Stimulated activated naive CD8-positive, alpha-beta T cell treated with anti-CD3 and anti-CD28 coated beads, Interleukin-15, amount 100 ng/mL, for 72 hours (primary cell): ENCODE measurements around the gene ALB.

Experiments
- ATAC-seq: fragments of 150-1000 bp; cut with Tn5 transposase; 2 replicates; pipeline ENCODE4 v1.10.0; 2021; ENCODE audit warnings: mild to moderate bottlenecking, moderate library complexity
- DNase-seq, 2 donors: peaks; one replicate each; pipeline ENCODE4 v3.0.0; 2021 to 2022
- H3K27ac Mint-ChIP-seq, 2 donors: one replicate each; pipeline ENCODE4 v1.8.0; 2022; ENCODE audit warnings: mild to moderate bottlenecking in 2 of 2, mixed read lengths in 2 of 2, moderate library complexity in 2 of 2
- H3K27me3 Mint-ChIP-seq: one replicate; pipeline ENCODE4 v1.8.0; 2022; ENCODE audit warnings: mixed read lengths
- H3K4me1 Mint-ChIP-seq: one replicate; pipeline ENCODE4 v1.8.0; 2022; ENCODE audit warnings: mild to moderate bottlenecking, mixed read lengths
- H3K4me3 Mint-ChIP-seq, 2 donors: one replicate each; pipeline ENCODE4 v1.8.0; 2022; ENCODE audit warnings: mild to moderate bottlenecking in 2 of 2, mixed read lengths in 2 of 2, moderate library complexity in 1 of 2
- H3K9me3 Mint-ChIP-seq, 2 donors: one replicate each; pipeline ENCODE4 v1.8.0; 2022; ENCODE audit warnings: mixed read lengths in 2 of 2

ALB gene

GRCh38 chr4:73450398-73451004 is 46.4 kb downstream of the ALB start:
- ATAC-seq = no peak

GRCh38 chr4:73451404-73451803 is 47.3 kb downstream of the ALB start:
- no peaks in the 10 kb centered on the region for H3K4me1 Mint-ChIP-seq
- no peak overlapping the region for H3K4me3 Mint-ChIP-seq
- H3K27ac Mint-ChIP-seq = no peak overlapping the region
- no peaks in the 10 kb centered on the region for H3K9me3 Mint-ChIP-seq
- no peaks in the 10 kb centered on the region for H3K27me3 Mint-ChIP-seq
- ATAC-seq = no peak
- DNase-seq = no peak

More at GRCh38 chr4:73450398-73451004, 46.4 kb downstream of the ALB start:
- Mint-ChIP-seq H3K4me1 (no peaks in the 10 kb centered on the region), H3K9me3 (no peaks in the 10 kb centered on the region), H3K27ac (no peak overlapping the region), H3K4me3 (no peak overlapping the region), H3K27me3 (no peaks in the 10 kb centered on the region)
- DNase-seq = no peak

DNA sequence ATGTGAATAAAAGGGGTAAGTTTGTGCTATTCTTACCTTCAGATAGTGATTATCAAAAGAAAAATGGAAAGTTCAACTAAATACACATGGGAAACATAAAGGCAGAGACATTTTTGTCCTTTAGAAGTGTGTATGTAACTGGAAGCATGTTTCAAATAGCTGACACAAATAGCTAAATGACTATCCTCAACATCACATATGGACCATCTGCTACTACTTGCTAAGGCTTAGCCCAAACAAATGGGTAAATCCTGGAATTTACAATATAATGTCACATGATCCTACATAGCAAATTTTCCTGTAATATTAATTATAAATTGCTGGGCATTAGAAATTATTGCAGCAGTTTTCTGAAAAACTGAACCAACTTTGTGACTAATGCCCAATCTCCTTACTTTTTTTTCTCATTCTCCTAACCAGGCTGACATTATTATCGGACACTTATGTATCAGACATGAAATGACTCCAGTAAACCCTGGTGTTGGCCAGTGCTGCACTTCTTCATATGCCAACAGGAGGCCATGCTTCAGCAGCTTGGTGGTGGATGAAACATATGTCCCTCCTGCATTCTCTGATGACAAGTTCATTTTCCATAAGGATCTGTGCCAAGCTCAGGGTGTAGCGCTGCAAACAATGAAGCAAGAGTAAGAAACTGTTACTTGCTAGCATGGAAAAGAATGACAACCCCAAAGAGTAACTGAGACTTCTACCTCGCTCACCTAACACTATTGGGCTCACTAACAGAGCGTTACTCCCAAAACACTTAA is 48.1 kb downstream of the ALB start:
- H3K4me3 Mint-ChIP-seq = no peak overlapping the region
- no peaks in the 10 kb centered on the region for H3K9me3 Mint-ChIP-seq
- no peak for ATAC-seq
- H3K27ac Mint-ChIP-seq = no peak overlapping the region
- no peaks in the 10 kb centered on the region for H3K4me1 Mint-ChIP-seq
- no peaks in the 10 kb centered on the region for H3K27me3 Mint-ChIP-seq
- DNase-seq = no peak

DNA sequence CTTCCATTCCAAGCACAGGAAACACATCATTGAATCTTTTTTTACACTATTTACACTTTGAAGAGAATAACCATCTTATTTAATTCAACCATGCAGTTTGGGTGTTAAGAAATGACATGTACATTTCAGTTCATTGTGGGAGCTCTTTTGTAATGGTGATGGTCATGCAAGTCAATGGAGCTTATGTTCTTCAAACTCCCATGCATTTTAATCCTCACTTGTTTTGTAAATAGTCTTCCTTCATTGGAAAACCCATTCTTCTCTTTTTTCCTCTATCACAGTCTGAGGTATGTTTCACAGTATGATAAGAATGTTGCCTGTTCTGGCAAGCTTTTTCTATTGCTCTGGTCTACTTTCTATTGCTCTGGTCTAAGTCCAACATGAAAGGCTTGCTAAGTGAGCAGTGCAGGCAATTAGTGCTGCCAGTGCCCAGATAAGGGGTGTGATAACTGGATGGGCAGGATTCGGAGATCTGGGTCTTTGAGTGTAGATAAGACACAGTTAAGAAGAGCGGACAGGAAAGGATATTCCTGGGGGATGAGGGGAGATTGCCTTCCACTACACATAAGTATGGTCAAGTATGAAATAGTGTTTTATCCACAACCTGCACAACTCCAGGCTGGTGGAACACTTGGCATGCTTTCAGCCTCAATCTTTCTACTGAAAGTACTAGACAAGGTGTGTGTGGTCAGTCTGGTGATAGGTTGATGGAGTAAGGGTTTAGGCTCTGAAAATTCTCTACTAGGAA is 49.0 kb downstream of the ALB start:
- H3K4me1 Mint-ChIP-seq = no peaks in the 10 kb centered on the region
- ATAC-seq = no peak
- H3K27ac Mint-ChIP-seq = no peak overlapping the region

DNA sequence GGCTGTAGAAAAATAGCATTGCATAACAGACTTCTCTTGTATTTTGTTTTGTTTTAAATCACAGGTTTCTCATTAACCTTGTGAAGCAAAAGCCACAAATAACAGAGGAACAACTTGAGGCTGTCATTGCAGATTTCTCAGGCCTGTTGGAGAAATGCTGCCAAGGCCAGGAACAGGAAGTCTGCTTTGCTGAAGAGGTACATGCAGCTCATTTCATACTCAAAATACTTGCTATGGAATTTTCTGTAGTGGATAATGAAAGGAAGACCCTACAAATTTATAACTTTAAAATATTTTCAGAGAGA is 49.6 kb downstream of the ALB start:
- Mint-ChIP-seq H3K27ac (no peak overlapping the region), H3K4me3 (no peak overlapping the region), H3K9me3 (no peaks in the 10 kb centered on the region), H3K27me3 (peaks cover 12% of the 10 kb centered on the region), H3K4me1 (no peaks in the 10 kb centered on the region)
- ATAC-seq (no peak), DNase-seq (no peak)

More for the DNA sequence above, 49.0 kb downstream of the ALB start:
- no peaks in the 10 kb centered on the region for H3K9me3 Mint-ChIP-seq
- H3K27me3 Mint-ChIP-seq = peaks cover 6% of the 10 kb centered on the region
- no peak overlapping the region for H3K4me3 Mint-ChIP-seq
- DNase-seq = no peak

DNA sequence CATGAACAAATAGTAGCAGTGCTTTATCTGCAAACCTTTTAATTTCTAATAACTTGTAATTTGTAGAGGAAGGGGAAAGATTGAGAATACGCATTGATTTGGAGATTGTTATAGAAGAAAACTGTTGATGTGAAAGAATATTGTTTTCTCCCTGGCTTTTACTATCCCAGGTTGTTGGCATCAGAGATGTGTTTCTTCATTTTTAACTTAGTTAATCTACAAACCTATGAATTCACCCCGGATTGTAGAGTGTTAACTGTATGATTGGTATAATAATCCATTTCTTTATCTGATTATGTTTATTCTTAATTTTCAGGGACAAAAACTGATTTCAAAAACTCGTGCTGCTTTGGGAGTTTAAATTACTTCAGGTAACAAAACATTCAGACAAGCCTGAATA is 50.8 kb downstream of the ALB start:
- H3K4me1 Mint-ChIP-seq = no peaks in the 10 kb centered on the region
- DNase-seq (no peak), ATAC-seq (no peak)
- no peaks in the 10 kb centered on the region for H3K9me3 Mint-ChIP-seq
- H3K27me3 Mint-ChIP-seq = peaks cover 14% of the 10 kb centered on the region
- no peak overlapping the region for H3K4me3 Mint-ChIP-seq
- no peak overlapping the region for H3K27ac Mint-ChIP-seq

GRCh38 chr4:73456177-73457022 is 52.3 kb downstream of the ALB start:
- H3K4me3 Mint-ChIP-seq = no peak overlapping the region
- H3K27ac Mint-ChIP-seq = no peak overlapping the region
- ATAC-seq (no peak), DNase-seq (no peak)
- H3K27me3 Mint-ChIP-seq = peaks cover 14% of the 10 kb centered on the region
- no peaks in the 10 kb centered on the region for H3K4me1 Mint-ChIP-seq
- H3K9me3 Mint-ChIP-seq = no peaks in the 10 kb centered on the region

DNA sequence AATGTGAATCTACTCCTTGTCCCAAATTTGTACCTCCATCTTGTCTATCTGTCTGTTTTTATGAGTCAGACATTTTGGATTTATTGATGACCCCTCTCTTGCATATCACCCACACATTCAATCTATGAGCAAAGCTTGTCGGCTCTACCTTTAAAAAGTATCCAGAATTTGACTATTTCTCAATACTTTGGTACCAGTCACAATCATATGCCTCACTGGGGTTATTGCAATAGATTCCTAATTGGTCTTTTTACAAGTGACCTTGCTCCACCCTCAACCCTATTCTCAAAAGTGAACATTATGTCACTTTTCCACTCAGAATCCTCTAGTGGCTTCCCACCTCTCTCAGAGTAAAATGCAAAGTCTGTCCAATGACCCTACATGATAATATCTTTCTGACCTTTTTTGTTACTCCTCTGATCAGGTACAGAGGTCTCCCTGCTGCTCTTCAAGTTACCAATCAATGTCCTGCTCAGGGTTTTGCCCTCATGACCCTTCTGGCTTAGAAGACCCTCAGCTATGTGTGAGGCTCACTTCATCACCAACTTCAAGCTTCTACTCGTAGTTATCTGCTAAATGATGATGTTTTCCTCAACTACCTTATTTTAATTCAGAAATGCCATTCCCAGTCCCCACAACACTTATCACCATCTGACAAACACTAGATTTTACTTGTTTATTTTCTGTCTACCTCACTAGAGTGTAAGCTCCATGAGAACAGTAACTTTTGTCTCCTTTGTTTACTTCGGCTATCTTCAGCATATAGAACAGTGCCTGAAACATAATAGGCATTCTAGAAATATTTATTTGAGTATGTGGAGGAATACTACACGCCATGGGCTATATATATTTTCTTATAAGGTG is 54.3 kb downstream of the ALB start:
- ATAC-seq = no peak
- no peaks in the 10 kb centered on the region for H3K9me3 Mint-ChIP-seq
- no peak overlapping the region for H3K4me3 Mint-ChIP-seq
- no peaks in the 10 kb centered on the region for H3K4me1 Mint-ChIP-seq
- peaks cover 14% of the 10 kb centered on the region for H3K27me3 Mint-ChIP-seq
- no peak for DNase-seq
- no peak overlapping the region for H3K27ac Mint-ChIP-seq

DNA sequence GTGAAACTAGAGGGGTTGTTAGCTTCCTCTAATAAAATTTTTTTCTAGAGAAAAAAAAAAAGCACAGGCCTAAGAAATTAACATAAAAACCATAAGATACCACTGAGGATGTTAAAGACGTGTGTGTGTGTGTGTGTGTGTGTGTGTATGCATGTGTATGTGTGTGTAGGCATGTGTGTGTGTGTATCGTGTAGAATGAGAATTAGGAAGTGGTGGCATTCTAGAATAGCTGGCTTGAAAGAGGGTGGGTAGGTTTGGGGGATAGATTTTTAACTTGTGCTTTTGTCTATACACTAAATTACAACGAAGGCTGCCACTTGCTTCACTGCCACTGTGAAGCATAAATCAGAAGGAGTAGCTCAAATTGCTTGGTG is 54.9 kb downstream of the ALB start:
- H3K27ac Mint-ChIP-seq = no peak overlapping the region
- ATAC-seq = no peak
- H3K4me3 Mint-ChIP-seq = no peak overlapping the region
- H3K9me3 Mint-ChIP-seq = no peaks in the 10 kb centered on the region
- H3K27me3 Mint-ChIP-seq = peaks cover 14% of the 10 kb centered on the region
- no peaks in the 10 kb centered on the region for H3K4me1 Mint-ChIP-seq
- no peak for DNase-seq

GRCh38 chr4:73460913-73461522 is 56.9 kb downstream of the ALB start:
- H3K27ac Mint-ChIP-seq = no peak overlapping the region
- H3K27me3 Mint-ChIP-seq = peaks cover 14% of the 10 kb centered on the region
- H3K4me1 Mint-ChIP-seq = no peaks in the 10 kb centered on the region
- no peak for ATAC-seq
- DNase-seq = no peak
- H3K4me3 Mint-ChIP-seq = no peak overlapping the region
- no peaks in the 10 kb centered on the region for H3K9me3 Mint-ChIP-seq

DNA sequence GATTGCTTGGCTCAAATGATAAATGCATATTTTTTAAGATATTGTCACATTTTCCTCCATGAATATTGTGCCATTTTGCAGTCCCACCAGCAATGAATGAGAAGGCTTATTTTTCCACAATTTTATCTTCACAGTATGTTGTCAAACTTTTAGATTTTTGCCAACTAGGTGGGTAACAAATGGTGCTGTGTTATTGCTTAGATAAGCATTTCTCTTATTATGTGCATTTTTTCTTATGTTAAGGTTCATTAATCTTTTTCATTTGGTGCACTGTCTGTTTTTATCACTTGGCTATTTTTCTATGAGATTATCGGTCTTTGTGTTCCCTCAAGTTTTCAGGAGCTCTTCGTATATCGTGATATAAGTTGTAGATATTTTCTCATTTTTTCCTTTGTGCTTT is 64.1 kb downstream of the ALB start:
- Mint-ChIP-seq H3K4me1 (no peaks in the 10 kb centered on the region), H3K27ac (no peak overlapping the region), H3K9me3 (peaks cover 0 to 11% of the 10 kb centered on the region in 2 donors), H3K4me3 (no peak overlapping the region), H3K27me3 (peaks cover 31% of the 10 kb centered on the region)
- DNase-seq (no peak), ATAC-seq (no peak)

DNA sequence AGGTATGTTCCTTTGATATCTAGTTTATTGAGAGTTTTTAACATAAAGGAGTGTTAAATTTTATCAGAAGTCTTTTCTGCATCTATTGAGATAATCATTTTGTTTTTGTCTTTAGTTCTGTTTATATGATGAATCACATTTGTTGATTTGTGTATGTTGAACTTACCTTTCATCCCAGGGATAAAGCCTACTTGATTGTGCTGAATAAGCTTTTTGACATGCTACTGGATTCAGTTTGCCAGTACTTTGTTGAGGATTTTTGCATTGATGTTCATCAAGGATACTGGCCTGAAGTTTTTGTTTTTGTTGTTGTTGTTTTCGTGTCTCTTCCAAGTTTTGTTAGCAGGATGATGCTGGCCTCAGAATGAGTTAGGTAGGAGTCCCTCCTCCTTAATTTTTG is 66.6 kb downstream of the ALB start:
- Mint-ChIP-seq H3K27ac (no peak overlapping the region), H3K9me3 (peaks cover 0 to 22% of the 10 kb centered on the region in 2 donors), H3K4me3 (no peak overlapping the region), H3K27me3 (peaks cover 31% of the 10 kb centered on the region), H3K4me1 (no peaks in the 10 kb centered on the region)
- no peak for DNase-seq
- ATAC-seq = no peak
